ENCODE results near the gene GRAMD2B.

- no peak for TF ChIP-seq CTCF (IDR thresholded peaks at IDR 0.05; ENCODE audit: poor library complexity)
- no peak for TF ChIP-seq EZH2phosphoT487 (IDR thresholded peaks at IDR 0.05; ENCODE audit: low read depth, severe bottlenecking, unreplicated experiment)
Observed at GRCh38 chr5:126460977-126461376, 37.8 kb downstream of the GRAMD2B start.
